HL-60 (cell line): ENCODE data around the gene JAML.

Experiments used
- DNase-seq, 2 experiments: peaks; one replicate each; pipeline ENCODE4 v3.0.0-alpha.2; 2010 to 2020; ENCODE audit warnings: low read depth in 1 of 2, low spot score in 1 of 2
- H3K27ac ChIP-seq: fragments of 250-450 bp; sonication (Bioruptor Pico); replicated peaks from 2 replicates; pipeline ENCODE4 v1.5.1; 2020; ENCODE audit warnings: mild to moderate bottlenecking, moderate library complexity
- H3K27me3 ChIP-seq: fragments of 250-450 bp; sonication (Bioruptor Pico); 2 replicates; pipeline ENCODE4 v1.5.1; 2021; ENCODE audit warnings: mild to moderate bottlenecking, moderate library complexity; ENCODE audit not compliant: insufficient read depth, poor library complexity, severe bottlenecking
- H3K4me3 ChIP-seq: replicated peaks from 2 replicates; pipeline ENCODE4 v1.5.1; 2011; ENCODE audit warnings: mild to moderate bottlenecking, control low read depth, low read length; ENCODE audit not compliant: insufficient read depth
- CTCF ChIP-seq: IDR thresholded peaks from one replicate; pipeline ENCODE4 v1.5.1; 2011; ENCODE audit warnings: low read length, control low read depth, inconsistent platforms; ENCODE audit not compliant: insufficient read depth
- GABPA ChIP-seq: IDR thresholded peaks from 2 replicates; pipeline ENCODE4 v1.6.1; 2012; ENCODE audit warnings: low read depth
- POLR2AphosphoS5 ChIP-seq: IDR thresholded peaks from 2 replicates; pipeline ENCODE4 v1.6.1; 2012; ENCODE audit warnings: low read depth
- REST ChIP-seq: IDR thresholded peaks from 2 replicates; pipeline ENCODE4 v1.6.1; 2012; ENCODE audit warnings: low read depth; ENCODE audit not compliant: insufficient replicate concordance
- SPI1 ChIP-seq: IDR thresholded peaks from 2 replicates; pipeline ENCODE4 v1.6.1; 2012; ENCODE audit warnings: low read depth, mild to moderate bottlenecking, borderline replicate concordance

Gene JAML

GRCh38 chr11:118243993-118244762 lies 19.4 kb upstream of the JAML start:
- no peak for DNase-seq
- no peak for TF ChIP-seq REST
- Histone ChIP-seq H3K27me3 (no peaks in the 10 kb centered on the region), H3K27ac (no peak overlapping the region), H3K4me3 (no peak overlapping the region)

- Histone ChIP-seq H3K27me3 (no peaks in the 10 kb centered on the region), H3K4me3 (no peak overlapping the region), H3K27ac (no peak overlapping the region)
- no peak for DNase-seq
- TF ChIP-seq SPI1: no peak
- no peak for TF ChIP-seq REST
- TF ChIP-seq CTCF: no peak
- no peak for TF ChIP-seq POLR2AphosphoS5
- no peak for TF ChIP-seq GABPA
Observed at GRCh38 chr11:118243161-118243560, 18.4 kb upstream of the JAML start.

GRCh38 chr11:118241764-118242098 lies 16.9 kb upstream of the JAML start:
- DNase-seq: no peak
- TF ChIP-seq SPI1 (no peak), POLR2AphosphoS5 (no peak), CTCF (no peak), GABPA (no peak), REST (no peak)
- no peaks in the 10 kb centered on the region for H3K27me3 ChIP-seq
- H3K4me3 ChIP-seq: no peak overlapping the region
- H3K27ac ChIP-seq: peak overlapping the region; percentile 85
